HTR-8/SVneo (cell line): ENCODE results near the gene MEP1B.
A peak's percentile ranks its signal among the peaks of the same experiment; 100 is the strongest.
"Not testable (repeated sequence)": the region's sequence is repeated elsewhere in the genome, so short reads cannot be mapped to it uniquely, and the experiment has no call there.

Experiments
- DNase-seq: peaks from one replicate; pipeline ENCODE4 v3.0.0; 2011; ENCODE audit warnings: low spot score, mixed read lengths; ENCODE audit not compliant: insufficient read length
- FAIRE-seq: peaks from 2 replicates; lab custom pipeline; 2011; peaks lifted over from hg19 to GRCh38; lab: Jason Lieb, UNC

MEP1B gene

DNA sequence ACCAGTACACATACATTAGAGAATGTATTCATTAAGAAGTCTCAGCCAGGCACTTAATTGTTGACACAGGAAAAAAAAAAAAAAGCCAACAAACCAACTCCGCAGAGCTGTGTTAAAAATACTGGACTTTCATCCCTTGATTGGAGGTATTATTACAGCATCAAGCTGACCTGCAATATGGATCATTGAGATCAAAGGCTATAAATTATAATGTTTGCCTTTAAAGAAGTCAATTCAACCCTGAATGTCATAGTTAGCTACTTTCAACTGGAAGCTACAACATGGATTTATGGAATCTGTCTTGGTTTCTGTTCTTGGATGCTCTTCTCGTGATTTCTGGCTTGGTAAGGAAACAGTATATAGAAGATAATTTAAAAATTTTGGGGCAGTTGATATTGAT is at the start of gene MEP1B:
Gene MEP1B (plus strand): TSS at position 250 of the 400 bp plus-strand sequence. CDS start 32 bp downstream, at position 282.
- DNase-seq, result no peak
- FAIRE-seq, result no peak

DNA sequence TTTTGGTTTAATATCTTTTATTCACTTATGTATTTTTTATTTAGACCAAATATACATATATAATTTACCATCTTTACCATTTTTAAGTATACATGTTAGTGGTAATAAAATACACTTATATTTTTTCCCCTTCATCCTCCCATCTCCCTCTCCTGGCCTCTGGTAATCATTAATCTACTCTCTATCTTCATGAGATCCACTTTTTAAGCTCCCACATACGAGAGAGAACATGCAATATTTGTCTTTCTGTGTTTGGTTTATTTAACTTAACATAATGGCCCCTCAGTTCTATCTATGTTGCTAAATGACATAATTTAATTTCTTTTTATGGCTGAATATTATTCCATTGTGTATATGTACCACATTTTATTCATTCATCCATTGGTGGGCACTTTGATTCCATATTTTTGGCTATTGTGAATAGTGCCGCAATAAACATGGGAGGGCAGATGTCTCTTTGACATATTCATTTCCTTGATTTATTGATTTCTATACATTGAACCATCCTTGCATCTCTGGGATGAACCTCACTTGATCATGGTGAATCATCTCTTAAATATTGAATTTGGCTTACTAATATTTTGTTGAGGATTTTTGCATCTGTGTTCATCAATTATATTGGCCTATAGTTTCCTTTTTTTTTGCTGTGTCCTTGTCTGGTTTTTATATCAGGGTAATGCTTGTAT is 41.5 kb upstream of the MEP1B start:
- FAIRE-seq (no peak), DNase-seq (no peak)

DNA sequence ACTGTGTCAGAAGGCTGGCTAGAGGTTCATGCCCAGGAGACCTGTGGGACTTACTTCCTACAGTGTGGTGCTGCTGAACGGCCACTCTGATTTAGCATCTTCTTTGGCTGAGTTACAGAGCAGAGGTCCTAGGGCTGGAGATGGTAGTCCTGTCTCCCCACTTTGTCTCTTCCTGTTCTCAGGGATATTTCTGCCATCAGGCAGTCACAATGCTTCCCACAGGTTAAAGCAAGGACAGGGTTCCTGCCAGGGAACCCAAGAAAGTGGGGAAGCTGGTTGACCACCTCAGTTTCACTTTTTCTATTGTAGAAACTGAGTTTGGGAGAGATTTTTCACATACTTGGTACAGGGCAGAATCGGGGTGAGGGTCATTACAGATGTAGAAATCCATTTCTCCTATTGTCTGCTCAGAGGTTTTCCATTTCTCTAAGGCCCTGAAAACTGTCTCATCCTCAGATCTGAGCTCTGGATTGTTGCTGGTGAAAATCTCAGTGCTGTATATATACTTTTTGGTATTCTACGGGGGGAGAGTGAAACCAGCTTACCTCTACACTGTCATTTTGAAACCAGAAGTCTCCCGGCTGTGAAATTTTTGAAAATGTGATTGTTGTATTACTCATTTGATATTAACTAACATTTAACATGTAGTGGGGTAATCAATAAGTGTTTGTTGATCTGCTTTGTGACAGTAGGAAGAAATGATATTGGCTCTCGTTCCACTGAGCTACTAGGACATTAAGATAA is 37.0 kb upstream of the MEP1B start:
- no peak for FAIRE-seq

DNA sequence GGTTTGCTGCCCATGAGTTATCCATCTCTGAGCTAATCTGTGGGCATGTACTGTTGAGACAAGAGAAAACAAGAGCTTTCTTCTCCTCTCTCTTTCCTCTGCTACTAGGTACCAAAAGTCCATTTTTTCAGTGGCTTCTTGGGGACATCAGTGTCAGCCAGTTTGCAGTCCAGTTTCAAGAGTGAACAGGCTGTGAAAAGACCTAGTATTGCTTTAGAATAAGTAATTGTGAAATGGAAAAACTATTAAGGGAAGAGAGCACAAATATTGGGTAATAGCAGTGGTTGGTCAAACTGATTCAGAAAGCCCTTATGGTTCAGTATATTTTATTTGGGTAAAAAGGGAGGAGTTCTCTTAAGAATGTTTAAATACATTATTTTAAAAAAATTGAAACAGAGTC is 33.0 kb upstream of the MEP1B start:
- DNase-seq (no peak), FAIRE-seq (no peak)

More for the DNA sequence above, 37.0 kb upstream of the MEP1B start:
- no peak for DNase-seq

DNA sequence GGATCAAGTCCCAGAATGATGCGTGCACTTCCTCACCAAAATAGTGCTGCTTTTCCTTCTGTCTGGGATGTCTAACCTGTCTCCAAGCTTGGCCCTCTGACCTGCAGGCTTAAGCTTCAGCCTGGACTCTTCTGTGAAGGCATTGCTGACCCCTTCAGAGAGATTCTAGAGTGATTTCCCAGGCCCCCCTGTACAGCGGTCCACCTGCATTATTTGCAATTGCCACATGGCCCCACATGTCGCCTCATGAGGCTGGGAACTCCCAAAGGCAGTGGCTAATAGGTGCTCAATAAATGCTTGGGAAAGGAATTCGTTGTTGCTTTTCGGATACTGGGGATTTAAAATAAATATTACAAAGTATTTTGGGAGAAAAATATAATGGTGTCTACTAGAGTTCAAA is 32.3 kb upstream of the MEP1B start:
- DNase-seq (no peak), FAIRE-seq (no peak)

DNA sequence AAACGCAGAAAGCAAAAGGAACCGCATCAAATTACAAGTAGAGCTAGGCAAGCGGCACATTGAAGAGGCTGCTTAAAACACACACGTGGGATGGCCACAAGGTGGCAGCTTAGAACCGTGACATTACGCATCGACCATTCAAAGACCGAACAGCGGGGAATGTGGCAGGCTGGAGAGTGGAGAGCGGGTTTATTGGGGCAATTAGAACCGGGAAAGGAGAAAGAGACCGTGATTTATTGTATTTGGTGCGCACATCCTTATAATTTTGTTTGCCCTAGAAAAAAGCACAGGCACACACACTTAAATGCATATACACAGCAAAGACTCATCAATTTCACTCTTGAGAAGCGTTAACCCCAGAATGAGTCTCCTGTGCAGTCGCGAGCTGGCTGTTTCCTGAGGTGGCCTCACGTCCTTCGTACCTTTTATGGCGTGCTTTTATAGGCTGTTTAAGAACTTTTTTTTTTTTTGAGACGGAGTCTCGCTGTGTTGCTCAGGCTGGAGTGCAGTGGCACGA is 31.7 kb upstream of the MEP1B start:
- DNase-seq (peak; percentile 53), FAIRE-seq (no peak)

DNA sequence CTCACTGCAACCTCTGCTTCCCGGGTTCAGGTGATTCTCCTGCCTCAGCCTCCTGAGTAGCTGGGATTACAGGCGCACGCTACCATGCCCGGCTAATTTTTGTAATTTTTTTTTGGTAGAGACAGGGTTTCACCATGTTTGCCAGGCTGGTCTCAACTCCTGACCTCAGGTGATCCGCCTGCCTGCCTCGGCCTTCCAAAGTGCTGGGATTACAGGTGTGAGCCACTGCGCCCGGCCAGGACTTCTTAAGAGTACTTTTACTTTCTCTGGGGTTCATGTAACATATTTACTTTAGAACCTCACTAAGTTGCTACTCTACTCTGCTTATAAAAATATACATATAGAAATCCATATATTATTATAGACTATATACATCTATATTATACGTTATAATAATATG is 31.2 kb upstream of the MEP1B start:
- not testable (repeated sequence) for FAIRE-seq, DNase-seq

DNA sequence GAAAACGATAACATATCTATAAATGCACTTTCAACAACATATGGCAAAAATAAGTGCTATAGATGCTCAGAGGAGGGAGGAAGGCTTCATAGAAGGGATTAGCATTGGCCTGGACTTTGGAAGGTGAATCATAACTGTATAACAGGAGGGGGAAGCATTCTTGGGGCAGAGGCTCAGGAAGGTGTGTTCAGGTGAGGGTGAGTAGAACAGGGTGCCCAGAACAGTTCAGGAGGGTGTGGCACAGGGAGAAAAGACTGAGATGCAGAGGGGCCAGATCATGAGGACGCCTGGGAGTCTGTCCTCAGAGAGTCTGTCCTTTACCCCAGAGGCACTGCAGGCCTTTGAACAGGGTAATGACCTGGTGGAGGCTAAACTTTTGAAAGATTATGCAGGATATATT is 29.3 kb upstream of the MEP1B start:
- no peak for DNase-seq
- no peak for FAIRE-seq

DNA sequence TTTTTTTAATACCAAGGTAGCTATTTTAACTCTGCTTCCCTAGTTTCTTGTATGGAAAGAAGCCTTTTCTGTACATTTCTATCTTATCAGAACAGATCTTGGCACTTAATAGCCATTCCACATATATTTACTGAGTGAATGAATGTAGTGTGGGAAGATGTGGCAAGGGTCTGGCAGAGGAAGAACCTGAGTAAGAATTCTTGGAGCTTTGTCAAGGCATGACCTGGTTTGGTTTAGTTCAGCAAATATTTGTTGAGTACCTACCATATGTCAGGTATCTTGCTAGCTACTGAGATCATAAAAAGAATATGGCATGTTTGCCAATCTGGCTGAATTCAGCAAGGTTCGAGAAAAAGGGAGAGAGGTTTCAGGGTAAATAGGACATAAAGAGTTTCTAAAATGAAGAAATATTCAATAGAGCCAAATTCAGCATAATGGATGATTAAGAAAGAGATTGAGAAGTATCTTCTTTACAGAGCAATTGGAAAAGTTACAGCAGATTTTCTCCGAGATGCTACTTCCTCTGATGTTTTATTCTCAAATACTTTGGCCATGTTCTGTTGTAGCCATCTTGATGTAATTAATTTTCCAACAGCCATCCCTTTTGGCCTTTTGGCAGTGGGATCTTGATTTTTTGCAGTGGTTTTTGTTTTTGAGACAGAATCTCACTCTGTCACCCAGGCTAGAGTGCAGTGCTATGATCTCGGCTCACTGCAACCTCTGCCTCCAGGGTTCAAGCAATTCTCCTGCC is 21.7 kb upstream of the MEP1B start:
- DNase-seq (no peak), FAIRE-seq (no peak)

DNA sequence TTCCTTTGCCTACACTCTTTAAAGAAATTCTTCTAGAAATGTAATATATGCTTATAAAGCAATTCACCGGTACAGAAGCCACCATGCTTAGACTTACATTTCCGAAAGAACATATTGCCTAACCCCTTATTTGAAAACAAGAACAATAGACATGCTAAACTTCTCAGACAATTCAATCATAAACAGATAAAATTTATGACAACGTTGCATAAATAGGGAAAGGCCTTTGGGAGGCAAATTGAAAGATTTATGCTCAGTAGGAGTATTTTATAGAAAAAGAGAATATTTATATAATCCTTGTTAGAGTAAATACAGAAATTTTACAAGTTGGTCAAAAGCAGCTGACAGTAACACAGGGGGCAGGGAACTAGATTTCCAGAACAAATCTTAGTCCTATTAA is 16.2 kb upstream of the MEP1B start:
- no peak for FAIRE-seq
- DNase-seq, result no peak

DNA sequence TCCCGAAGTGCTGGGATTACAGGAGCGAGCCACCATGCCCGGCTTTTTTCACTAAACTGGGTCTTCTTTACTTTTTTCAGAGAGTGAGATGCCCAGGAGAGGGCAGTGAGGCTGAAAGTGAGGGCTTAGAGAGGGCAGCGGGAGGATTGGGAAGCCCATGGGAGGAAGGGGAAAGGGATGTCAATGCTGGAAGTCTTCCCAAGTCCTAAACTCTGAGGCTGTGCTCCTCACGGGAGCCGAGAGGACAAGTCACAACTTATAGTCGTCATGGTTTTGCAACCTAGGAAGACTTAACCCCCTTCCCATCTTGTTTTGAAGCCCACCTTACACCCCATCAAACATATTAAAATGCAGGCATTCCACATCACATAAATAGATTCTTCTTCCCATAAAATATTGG is 15.1 kb upstream of the MEP1B start:
- no peak for FAIRE-seq
- no peak for DNase-seq

DNA sequence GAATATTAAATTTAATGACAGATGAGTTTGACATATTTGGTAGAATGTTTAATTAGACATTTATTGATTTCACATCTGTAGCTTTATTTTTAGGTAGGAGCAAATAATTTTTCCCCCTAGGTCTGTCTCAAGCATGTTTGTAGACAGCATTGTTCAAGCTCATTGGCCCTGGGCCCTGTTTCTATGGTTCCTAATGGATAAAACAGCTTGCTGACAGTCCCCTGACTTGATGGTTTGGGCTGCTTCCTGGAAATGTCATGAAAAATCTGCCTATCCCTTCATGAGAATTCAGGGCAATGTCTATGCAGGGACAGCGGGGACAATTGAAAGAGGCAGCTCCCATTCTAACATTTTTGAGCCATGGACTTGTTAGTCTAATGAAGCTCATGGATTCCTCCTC is 14.6 kb upstream of the MEP1B start:
- DNase-seq (no peak), FAIRE-seq (no peak)

DNA sequence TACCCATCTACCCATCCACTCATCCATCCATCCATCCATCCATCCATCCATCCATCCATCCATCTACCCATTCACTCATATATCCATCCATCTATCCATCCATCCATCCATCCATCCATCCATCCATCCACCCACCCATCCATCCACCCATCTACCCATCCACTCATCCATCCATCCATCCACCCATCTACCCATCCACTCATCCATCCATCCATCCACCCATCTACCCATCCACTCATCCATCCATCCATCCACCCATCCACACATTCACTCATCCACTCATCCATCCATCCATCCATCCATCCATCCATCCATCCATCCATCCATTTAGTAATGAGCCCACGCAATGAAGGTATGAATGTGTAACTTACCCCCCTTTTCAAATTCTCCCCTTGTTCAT is 13.1 kb upstream of the MEP1B start:
- FAIRE-seq, DNase-seq: not testable (repeated sequence)

DNA sequence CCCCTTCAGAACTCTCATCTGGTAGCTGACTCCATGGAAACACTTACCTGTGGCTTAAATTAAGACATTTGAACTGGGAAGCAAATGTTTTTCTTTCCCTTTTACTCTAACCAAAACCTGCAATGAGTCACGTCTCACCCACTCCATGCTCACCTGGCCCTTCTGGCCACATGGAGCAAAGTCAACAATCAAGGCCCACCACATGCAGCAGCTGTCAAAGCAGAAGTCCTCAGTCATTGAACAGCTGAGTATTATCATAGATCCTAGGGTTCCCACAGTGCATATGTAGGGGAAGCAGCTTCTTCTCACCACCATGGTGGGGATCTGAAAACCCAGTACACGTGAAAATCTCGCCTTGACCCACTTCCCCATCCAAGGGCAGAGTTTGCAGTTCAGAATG is 12.3 kb upstream of the MEP1B start:
- DNase-seq (no peak), FAIRE-seq (no peak)

DNA sequence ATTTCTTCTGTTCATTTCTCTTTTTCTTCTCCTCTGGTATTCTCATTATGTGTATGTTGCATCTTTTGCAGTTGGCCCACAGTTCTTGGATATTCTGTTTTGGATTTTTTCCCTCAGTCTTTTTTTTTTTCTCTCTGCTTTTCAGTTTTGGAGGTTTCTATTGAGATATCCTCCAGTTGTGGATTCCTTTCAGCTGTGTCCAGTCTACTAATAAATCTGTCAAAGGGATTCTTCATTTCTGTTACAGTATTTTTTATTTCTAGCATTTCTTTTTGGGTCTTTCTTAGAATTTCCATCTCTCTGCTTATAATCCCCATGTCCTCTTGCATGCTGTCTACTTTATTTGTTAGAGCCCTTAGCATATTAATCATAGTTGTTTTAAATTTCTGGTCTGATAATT is 6.3 kb upstream of the MEP1B start:
- FAIRE-seq (no peak), DNase-seq (no peak)

DNA sequence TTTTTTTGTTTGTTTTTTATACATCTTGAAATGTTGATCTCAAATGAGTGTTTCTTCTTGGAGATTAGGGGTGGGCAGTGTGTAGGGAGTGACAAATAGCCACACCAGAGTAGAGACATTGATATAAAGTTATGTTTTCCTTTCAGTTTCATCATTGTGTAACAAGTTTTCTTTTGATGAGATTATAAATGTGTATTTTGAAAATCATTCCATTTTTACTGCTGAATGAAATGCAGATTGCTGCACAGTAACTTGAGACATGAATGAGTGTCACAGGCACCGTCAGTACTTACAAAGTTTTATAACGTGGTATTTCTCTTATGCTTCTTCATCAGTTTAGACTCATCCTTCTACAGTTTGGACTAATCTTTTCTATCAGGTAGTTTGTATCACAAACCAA is 370 bp downstream of the MEP1B start:
- DNase-seq (no peak), FAIRE-seq (no peak)

DNA sequence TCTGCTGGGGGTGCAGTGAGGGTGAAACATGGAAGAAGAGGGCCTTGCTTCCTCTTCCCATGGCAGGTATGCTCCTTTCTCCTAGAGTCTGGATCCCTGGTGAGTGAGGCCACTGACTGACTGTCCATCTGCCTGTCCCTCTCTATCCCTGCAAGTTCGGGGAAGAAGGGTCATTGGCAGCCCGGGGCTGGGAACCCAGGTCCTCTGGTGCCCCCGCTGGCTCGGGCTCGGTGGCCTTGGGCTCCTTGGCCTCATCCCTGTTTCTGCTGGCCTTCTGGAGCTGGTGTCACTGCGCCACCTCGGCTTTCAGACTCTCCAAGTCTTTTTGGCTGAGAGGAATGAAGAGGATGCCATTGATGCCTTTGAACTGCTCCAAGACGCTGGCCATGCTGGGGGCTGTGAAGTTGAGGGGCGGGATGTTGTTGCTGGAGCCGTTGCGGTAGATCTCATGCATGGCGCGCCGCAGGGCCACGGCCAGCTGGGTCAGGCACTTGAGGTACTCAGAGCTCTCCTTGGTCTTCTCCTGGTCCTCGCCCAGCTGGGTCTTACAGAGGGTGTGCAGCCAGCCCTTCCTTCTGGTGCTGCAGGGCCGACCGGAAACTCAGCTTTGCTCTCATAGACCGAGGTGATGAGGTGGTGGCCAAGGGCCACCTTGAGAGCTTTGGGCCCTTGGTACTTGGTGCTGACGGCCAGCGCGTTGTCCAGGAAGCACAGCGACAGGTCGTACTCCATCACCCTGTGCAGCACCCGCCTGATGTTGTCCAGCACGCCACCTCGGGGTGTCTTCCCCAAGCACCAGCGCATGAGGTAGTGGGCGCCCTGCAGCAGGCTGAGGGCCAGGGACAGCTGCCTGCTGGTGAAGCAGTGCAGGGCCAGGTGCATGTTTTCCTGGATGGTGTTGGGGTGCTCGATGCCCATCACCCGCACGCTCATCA is 6.3 kb downstream of the MEP1B start:
- no peak for DNase-seq
- no peak for FAIRE-seq

DNA sequence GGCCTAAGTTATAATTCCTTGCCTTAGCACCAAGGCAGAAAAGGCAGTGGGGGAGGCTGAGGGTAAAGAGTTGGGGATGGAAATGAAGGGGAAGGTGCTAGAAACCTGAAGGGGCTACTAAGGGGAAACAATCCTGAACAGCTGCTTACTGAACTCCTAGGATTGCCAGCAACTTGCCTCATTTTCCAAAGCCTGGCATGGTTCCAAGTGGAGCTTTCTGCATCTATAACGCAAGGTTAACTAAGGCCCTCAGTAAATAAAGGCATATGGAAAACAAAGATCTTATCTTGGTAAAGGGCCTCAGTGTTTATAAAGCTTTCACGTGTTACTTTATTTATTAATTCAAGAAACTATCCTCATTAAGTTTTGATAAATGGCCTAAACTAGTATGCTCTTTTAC is 10.9 kb downstream of the MEP1B start:
- DNase-seq (no peak), FAIRE-seq (no peak)

DNA sequence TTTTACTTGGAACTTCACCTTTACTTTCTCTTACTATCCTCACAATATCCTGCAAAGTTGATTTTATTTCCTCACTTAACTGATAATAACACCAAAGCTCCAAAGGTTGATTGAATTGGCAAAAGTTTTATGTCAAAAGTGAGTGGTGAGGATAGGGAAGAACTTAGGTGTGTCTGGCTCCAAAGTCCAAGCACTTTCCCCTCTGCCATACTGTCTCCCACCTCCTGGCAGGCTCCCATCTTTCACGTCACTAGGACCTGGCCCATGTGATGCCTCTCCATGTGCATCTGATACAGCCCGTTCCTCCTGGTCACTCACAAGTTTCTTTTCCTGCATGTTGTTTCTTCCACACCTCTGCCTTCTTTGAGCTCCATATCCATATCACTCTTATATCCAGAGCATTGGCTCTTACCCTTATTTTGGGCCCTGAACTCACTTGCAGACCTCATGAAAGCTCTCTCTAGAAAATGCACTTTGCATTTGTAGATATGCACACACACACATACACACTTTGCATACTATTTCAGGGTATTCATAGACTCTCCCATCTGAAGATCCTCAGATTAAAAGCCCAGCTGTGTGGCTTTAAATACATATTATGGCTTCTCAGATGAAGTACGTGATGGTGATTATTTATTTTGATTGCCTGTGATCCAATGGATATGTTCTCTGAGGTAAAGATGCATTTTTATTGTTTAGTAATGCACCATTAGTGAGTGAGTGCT is 12.3 kb downstream of the MEP1B start:
- FAIRE-seq, result no peak
- no peak for DNase-seq
